Lung (tissue), 12 donors: ENCODE measurements around the gene DAPK2. TPM values are rescaled to one million over a fixed set of nuclear protein-coding genes. Genes with fewer than 3 reads are reported as not detected.

Source experiments
- ATAC-seq: fragments of 200-7000 bp; cut with Tn5 transposase; one replicate; pipeline ENCODE4 v1.9.1; 2020; ENCODE audit warnings: moderate number of reproducible peaks; ENCODE audit not compliant: insufficient read depth, low FRiP score
- DNase-seq, 3 donors: peaks; one replicate each; pipeline ENCODE4 v3.0.0-alpha.2; 2013 to 2017
- H3K27ac ChIP-seq, 2 donors: one replicate each; pipeline ENCODE4 v1.5.1; 2013; ENCODE audit warnings: mild to moderate bottlenecking in 2 of 2, moderate library complexity in 2 of 2, control low read depth in 1 of 2, inconsistent platforms in 1 of 2, low read depth in 1 of 2, low read length in 1 of 2
- H3K27me3 ChIP-seq, 3 donors: one replicate each; pipeline ENCODE4 v1.5.1; 2013; ENCODE audit warnings: low read length in 2 of 3; ENCODE audit not compliant: control insufficient read depth in 3 of 3, insufficient read depth in 3 of 3
- H3K36me3 ChIP-seq, 4 donors: one replicate each; pipeline ENCODE4 v1.5.1; 2013; ENCODE audit warnings: low read length in 4 of 4, mild to moderate bottlenecking in 1 of 4, moderate library complexity in 1 of 4; ENCODE audit not compliant: control insufficient read depth in 4 of 4, insufficient read depth in 4 of 4
- H3K4me1 ChIP-seq, 5 donors: one replicate each; pipeline ENCODE4 v1.5.1; 2013; ENCODE audit warnings: low read length in 5 of 5, mild to moderate bottlenecking in 2 of 5, moderate library complexity in 1 of 5; ENCODE audit not compliant: control insufficient read depth in 5 of 5, insufficient read depth in 5 of 5
- H3K4me3 ChIP-seq: one replicate; pipeline ENCODE4 v1.5.1; 2013; ENCODE audit warnings: mild to moderate bottlenecking, control low read depth, moderate library complexity
- H3K9ac ChIP-seq, 2 donors: one replicate each; pipeline ENCODE4 v1.5.1; 2013; ENCODE audit warnings: low read length in 2 of 2, control low read depth in 1 of 2; ENCODE audit not compliant: insufficient read depth in 1 of 2
- H3K9me3 ChIP-seq, 4 donors: one replicate each; pipeline ENCODE4 v1.5.1; 2013; ENCODE audit warnings: low read length in 3 of 4, mild to moderate bottlenecking in 1 of 4, moderate library complexity in 1 of 4; ENCODE audit not compliant: control insufficient read depth in 4 of 4, insufficient read depth in 3 of 4
- WGBS, 2 donors: extraction: QIAGEN DNeasy Blood & Tissue Kit; methylation state at CpG; one replicate each; pipeline ENCODE4 v1.1.7; 2013; 5-methylcytosine and 5-hydroxymethylcytosine counted together
- polyA plus RNA-seq, 2 donors: library from polyadenylated mRNA; stranded (reverse); fragments of 200-250 nt; gene quantifications; one replicate each; pipeline ENCODE4 v1.2.1, GENCODE V29; 2013
- total RNA-seq, 2 donors: library from RNA; depleted of rRNA in 1 of 2; stranded (reverse); fragments of >200 nt in 1 of 2; gene quantifications; one replicate each; pipeline ENCODE4 v1.2.1, GENCODE V29; 2014 to 2021
- TF ChIP-seq, protein P1 (sequence below): IDR thresholded peaks from 2 replicates; pipeline ENCODE4 v1.5.1; 2012; ENCODE audit warnings: mild to moderate bottlenecking; ENCODE audit errors: control extremely low read depth, extremely low read depth
- donor health status: control.
- donor health status: control.
- donor health status: Bipolar disorder and iron deficiency.
- donor health status: healthy.
- donor health status: DM: yes; HTN: yes; CAD: no.

DAPK2 gene
- total and polyA plus RNA-seq, 4 donors: 20.5 to 59.0 (median 49.1) TPM

DNA sequence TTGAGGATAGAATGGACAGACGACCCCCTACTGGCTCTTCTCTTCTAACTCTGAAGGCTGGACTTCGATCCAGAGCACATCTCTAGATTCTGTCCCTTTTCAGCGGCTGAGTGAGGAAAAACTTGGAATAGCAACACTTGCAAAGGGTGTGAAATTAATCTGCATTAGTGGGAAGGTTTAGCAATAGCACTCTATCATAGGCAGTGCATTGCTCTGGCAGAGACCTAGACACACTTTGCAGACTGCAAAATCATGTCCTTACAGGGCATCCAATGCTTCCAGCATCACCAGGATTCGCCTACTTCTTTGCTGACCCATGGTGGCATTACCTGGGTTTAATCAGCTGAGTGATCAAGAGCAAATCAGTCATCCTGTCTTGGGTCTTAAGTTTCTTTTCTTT is 43.1 kb downstream of the DAPK2 start:
- Histone ChIP-seq H3K4me3 (no peak overlapping the region), H3K27ac (peak overlapping the region in 1 of 2 donors; percentile 10), H3K4me1 (peaks cover 3 to 24% (median 11%) of the 10 kb centered on the region in 5 donors), H3K27me3 (no peaks in the 10 kb centered on the region), H3K36me3 (no peaks in the 10 kb centered on the region), H3K9me3 (no peaks in the 10 kb centered on the region), H3K9ac (no peak overlapping the region)
- 91 to 93% methylated on average over 4 of the region's 4 CpGs for WGBS, 2 donors
- TF ChIP-seq, protein P1, sequence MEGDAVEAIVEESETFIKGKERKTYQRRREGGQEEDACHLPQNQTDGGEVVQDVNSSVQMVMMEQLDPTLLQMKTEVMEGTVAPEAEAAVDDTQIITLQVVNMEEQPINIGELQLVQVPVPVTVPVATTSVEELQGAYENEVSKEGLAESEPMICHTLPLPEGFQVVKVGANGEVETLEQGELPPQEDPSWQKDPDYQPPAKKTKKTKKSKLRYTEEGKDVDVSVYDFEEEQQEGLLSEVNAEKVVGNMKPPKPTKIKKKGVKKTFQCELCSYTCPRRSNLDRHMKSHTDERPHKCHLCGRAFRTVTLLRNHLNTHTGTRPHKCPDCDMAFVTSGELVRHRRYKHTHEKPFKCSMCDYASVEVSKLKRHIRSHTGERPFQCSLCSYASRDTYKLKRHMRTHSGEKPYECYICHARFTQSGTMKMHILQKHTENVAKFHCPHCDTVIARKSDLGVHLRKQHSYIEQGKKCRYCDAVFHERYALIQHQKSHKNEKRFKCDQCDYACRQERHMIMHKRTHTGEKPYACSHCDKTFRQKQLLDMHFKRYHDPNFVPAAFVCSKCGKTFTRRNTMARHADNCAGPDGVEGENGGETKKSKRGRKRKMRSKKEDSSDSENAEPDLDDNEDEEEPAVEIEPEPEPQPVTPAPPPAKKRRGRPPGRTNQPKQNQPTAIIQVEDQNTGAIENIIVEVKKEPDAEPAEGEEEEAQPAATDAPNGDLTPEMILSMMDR: no peak
- DNase-seq: no peak
- no peak for ATAC-seq

DNA sequence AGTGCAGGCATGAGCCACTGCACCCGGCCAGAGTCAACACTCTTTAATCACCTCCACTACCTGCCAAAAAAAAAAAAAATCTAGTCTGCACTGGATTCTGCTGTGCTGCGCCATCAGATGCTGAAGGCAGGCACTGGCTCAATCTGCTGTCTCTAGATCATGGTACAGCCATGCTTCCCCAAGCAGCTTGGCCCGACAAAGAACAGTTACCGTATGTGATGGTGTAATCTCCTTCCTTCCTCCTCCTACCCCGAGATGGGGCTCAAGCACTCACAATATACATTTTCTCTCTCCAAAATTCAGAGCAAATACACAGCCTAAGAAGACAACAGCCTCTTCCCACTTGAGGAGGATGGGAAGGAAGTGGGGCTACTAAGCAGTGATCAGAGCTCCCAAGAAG is 45.1 kb downstream of the DAPK2 start:
- no peak for ATAC-seq

DNA sequence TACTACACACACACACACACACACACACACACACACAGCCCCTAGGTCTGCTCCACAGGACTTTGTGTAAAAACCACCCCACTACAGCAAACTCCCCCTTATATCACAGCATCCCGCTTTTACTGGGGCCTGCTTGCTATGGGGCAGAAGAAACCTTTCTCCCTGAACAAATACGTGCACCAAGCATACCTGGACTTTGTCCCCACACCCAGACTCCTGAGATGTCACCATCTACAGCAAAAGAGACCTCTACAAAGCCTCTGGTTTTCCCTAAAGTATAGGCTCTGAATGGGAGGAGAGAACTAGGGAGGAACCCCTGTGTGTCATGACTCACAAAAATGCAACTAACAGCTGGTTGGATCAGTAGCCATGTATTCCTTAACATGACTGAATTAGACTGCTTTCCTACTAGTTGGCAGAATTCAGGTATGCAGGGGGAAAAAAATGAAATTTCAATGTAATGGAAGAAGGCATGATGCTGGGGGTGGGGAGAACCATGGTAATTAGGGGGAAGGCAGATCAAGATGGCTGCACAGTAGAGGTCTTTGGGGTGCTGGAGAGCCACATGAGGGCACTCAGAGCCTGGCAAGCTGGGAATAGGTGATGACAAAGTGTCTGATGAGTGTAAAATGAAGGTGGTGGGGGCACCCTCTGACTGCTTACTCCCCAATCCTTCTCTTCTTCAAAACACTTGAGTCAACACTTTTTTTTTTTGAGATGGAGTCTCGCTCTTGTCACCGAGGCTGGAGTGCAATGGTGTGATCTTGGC is 45.9 kb downstream of the DAPK2 start:
- H3K9me3 ChIP-seq: no peaks in the 10 kb centered on the region
- WGBS, 2 donors: 83 to 93% methylated on average over 4 of the region's 4 CpGs
- H3K4me3 ChIP-seq: no peak overlapping the region
- no peak overlapping the region for H3K9ac ChIP-seq
- DNase-seq (no peak), ATAC-seq (no peak)
- no peak overlapping the region for H3K27ac ChIP-seq
- H3K27me3 ChIP-seq: no peaks in the 10 kb centered on the region
- H3K36me3 ChIP-seq: no peaks in the 10 kb centered on the region
- TF ChIP-seq, protein P1: no peak
- peaks cover 3 to 29% (median 11%) of the 10 kb centered on the region in 5 donors for H3K4me1 ChIP-seq

More for the DNA sequence above, 45.1 kb downstream of the DAPK2 start:
- no peak overlapping the region for H3K9ac ChIP-seq
- no peaks in the 10 kb centered on the region for H3K9me3 ChIP-seq
- no peaks in the 10 kb centered on the region for H3K27me3 ChIP-seq
- peaks cover 3 to 26% (median 11%) of the 10 kb centered on the region in 5 donors for H3K4me1 ChIP-seq
- 38 to 54% methylated on average over 5 of the region's 5 CpGs for WGBS, 2 donors
- DNase-seq: no peak
- no peaks in the 10 kb centered on the region for H3K36me3 ChIP-seq
- TF ChIP-seq, protein P1: no peak
- no peak overlapping the region for H3K27ac ChIP-seq
- H3K4me3 ChIP-seq: no peak overlapping the region
